ENCODE data around the gene IMMT.
"Not testable (repeated sequence)": the region's sequence is repeated elsewhere in the genome, so short reads cannot be mapped to it uniquely, and the experiment has no call there.

Gene IMMT

GRCh38 chr2:86230961-86231360, 35.7 kb upstream of the IMMT start:
- Histone ChIP-seq H3K36me3 (ENCODE audit: insufficient read depth, low read length) (no peaks in the 10 kb centered on the region), H3K27ac (ENCODE audit: low read length) (no peak overlapping the region), H3K9me3 (ENCODE audit: insufficient read depth, low read length, severe bottlenecking) (no peaks in the 10 kb centered on the region), H3K27me3 (ENCODE audit: insufficient read depth, low read length, poor library complexity) (peaks cover 4% of the 10 kb centered on the region), H3K4me2 (ENCODE audit: insufficient read depth, low read length) (no peak overlapping the region), H3K79me2 (ENCODE audit: insufficient read depth, low read length) (no peaks in the 10 kb centered on the region), H3K9ac (ENCODE audit: low read depth, low read length) (no peak overlapping the region), H2AFZ (ENCODE audit: low read depth, low read length) (no peak overlapping the region), H3K4me1 (ENCODE audit: insufficient read depth, low read length) (no peaks in the 10 kb centered on the region), H3K4me3 (ENCODE audit: low read depth in 1 of 2, low read length in 2 of 2) (no peak overlapping the region), H4K20me1 (ENCODE audit: insufficient read depth, low read length) (no peaks in the 10 kb centered on the region)
- TF ChIP-seq CTCF (IDR thresholded peaks at IDR 0.05; ENCODE audit: borderline replicate concordance, extremely low read depth, low read length, poor library complexity, severe bottlenecking) (no peak), EZH2 (IDR thresholded peaks at IDR 0.05; ENCODE audit: borderline replicate concordance, low read depth, low read length, severe bottlenecking) (no peak)
- DNase-seq: no peak
- ATAC-seq (ENCODE audit: insufficient read depth, low read depth): no peak

- no peak overlapping the region for H3K4me2 ChIP-seq (ENCODE audit: insufficient read depth, low read length)
- no peak overlapping the region for H3K4me3 ChIP-seq (ENCODE audit: low read depth in 1 of 2, low read length in 2 of 2)
- TF ChIP-seq EZH2 (IDR thresholded peaks at IDR 0.05; ENCODE audit: borderline replicate concordance, low read depth, low read length, severe bottlenecking) (no peak), CTCF (IDR thresholded peaks at IDR 0.05; ENCODE audit: borderline replicate concordance, extremely low read depth, low read length, poor library complexity, severe bottlenecking) (no peak)
- ATAC-seq (ENCODE audit: insufficient read depth, low read depth) (no peak), DNase-seq (no peak)
- H3K79me2 ChIP-seq (ENCODE audit: insufficient read depth, low read length): no peaks in the 10 kb centered on the region
- no peaks in the 10 kb centered on the region for H3K9me3 ChIP-seq (ENCODE audit: insufficient read depth, low read length, severe bottlenecking)
- H3K9ac ChIP-seq (ENCODE audit: low read depth, low read length): no peak overlapping the region
- no peak overlapping the region for H3K27ac ChIP-seq (ENCODE audit: low read length)
- H3K36me3 ChIP-seq (ENCODE audit: insufficient read depth, low read length): no peaks in the 10 kb centered on the region
- no peaks in the 10 kb centered on the region for H3K4me1 ChIP-seq (ENCODE audit: insufficient read depth, low read length)
- peaks cover 4% of the 10 kb centered on the region for H3K27me3 ChIP-seq (ENCODE audit: insufficient read depth, low read length, poor library complexity)
- H2AFZ ChIP-seq (ENCODE audit: low read depth, low read length): no peak overlapping the region
- no peaks in the 10 kb centered on the region for H4K20me1 ChIP-seq (ENCODE audit: insufficient read depth, low read length)
These were observed 34.0 kb upstream of the IMMT start for GRCh38 chr2:86229221-86229620.

- not testable (repeated sequence) for H3K9me3 ChIP-seq (ENCODE audit: insufficient read depth, low read length, severe bottlenecking); DNase-seq; H3K4me3 ChIP-seq (ENCODE audit: low read depth in 1 of 2, low read length in 2 of 2); H3K79me2 ChIP-seq (ENCODE audit: insufficient read depth, low read length); H3K9ac ChIP-seq (ENCODE audit: low read depth, low read length); H3K27ac ChIP-seq (ENCODE audit: low read length); H2AFZ ChIP-seq (ENCODE audit: low read depth, low read length); H3K36me3 ChIP-seq (ENCODE audit: insufficient read depth, low read length); H3K4me1 ChIP-seq (ENCODE audit: insufficient read depth, low read length); H4K20me1 ChIP-seq (ENCODE audit: insufficient read depth, low read length); H3K27me3 ChIP-seq (ENCODE audit: insufficient read depth, low read length, poor library complexity); ATAC-seq (ENCODE audit: insufficient read depth, low read depth); H3K4me2 ChIP-seq (ENCODE audit: insufficient read depth, low read length)
These were observed 33.3 kb upstream of the IMMT start for GRCh38 chr2:86228574-86228973.

- Histone ChIP-seq H3K79me2 (ENCODE audit: insufficient read depth, low read length) (no peaks in the 10 kb centered on the region), H3K4me2 (ENCODE audit: insufficient read depth, low read length) (no peak overlapping the region), H3K4me3 (ENCODE audit: low read depth in 1 of 2, low read length in 2 of 2) (no peak overlapping the region), H4K20me1 (ENCODE audit: insufficient read depth, low read length) (no peaks in the 10 kb centered on the region), H3K4me1 (ENCODE audit: insufficient read depth, low read length) (no peaks in the 10 kb centered on the region), H3K27ac (ENCODE audit: low read length) (no peak overlapping the region), H3K9ac (ENCODE audit: low read depth, low read length) (no peak overlapping the region), H2AFZ (ENCODE audit: low read depth, low read length) (no peak overlapping the region), H3K36me3 (ENCODE audit: insufficient read depth, low read length) (no peaks in the 10 kb centered on the region), H3K27me3 (ENCODE audit: insufficient read depth, low read length, poor library complexity) (no peaks in the 10 kb centered on the region), H3K9me3 (ENCODE audit: insufficient read depth, low read length, severe bottlenecking) (no peaks in the 10 kb centered on the region)
- ATAC-seq (ENCODE audit: insufficient read depth, low read depth): no peak
- TF ChIP-seq CTCF (IDR thresholded peaks at IDR 0.05; ENCODE audit: borderline replicate concordance, extremely low read depth, low read length, poor library complexity, severe bottlenecking): no peak
- no peak for TF ChIP-seq EZH2 (IDR thresholded peaks at IDR 0.05; ENCODE audit: borderline replicate concordance, low read depth, low read length, severe bottlenecking)
- DNase-seq: no peak
These were observed 32.4 kb upstream of the IMMT start for GRCh38 chr2:86227685-86228084.

Data from DND-41 (cell line).